Urothelium cell line (cell line): ENCODE measurements around the gene BTBD16.

Source experiments
- DNase-seq: peaks from one replicate; pipeline ENCODE4 v3.0.0; 2011; ENCODE audit warnings: low spot score, mixed read lengths
- FAIRE-seq: peaks from 2 replicates; lab custom pipeline; 2011; peaks lifted over from hg19 to GRCh38; lab: Jason Lieb, UNC

The BTBD16 gene

GRCh38 chr10:122308417-122309141 is 37.5 kb downstream of the BTBD16 start:
- DNase-seq: peak; percentile 32
- FAIRE-seq: no peak

GRCh38 chr10:122310311-122311050 is 39.4 kb downstream of the BTBD16 start:
- no peak for FAIRE-seq
- no peak for DNase-seq

- no peak for DNase-seq
These were observed 39.9 kb downstream of the BTBD16 start for GRCh38 chr10:122311051-122311410.

GRCh38 chr10:122311716-122312115 is 40.6 kb downstream of the BTBD16 start:
- DNase-seq: no peak
- no peak for FAIRE-seq

More at GRCh38 chr10:122311051-122311410, 39.9 kb downstream of the BTBD16 start:
- no peak for FAIRE-seq

- no peak for FAIRE-seq
- DNase-seq: no peak
These were observed 45.3 kb downstream of the BTBD16 start for GRCh38 chr10:122316224-122316884.

GRCh38 chr10:122321960-122322359 is 50.9 kb downstream of the BTBD16 start:
- FAIRE-seq (no peak), DNase-seq (no peak)

GRCh38 chr10:122323189-122323588 is 52.1 kb downstream of the BTBD16 start:
- FAIRE-seq: no peak

GRCh38 chr10:122323941-122324675 is 53.0 kb downstream of the BTBD16 start:
- DNase-seq (no peak), FAIRE-seq (no peak)

More at GRCh38 chr10:122323189-122323588, 52.1 kb downstream of the BTBD16 start:
- DNase-seq: no peak

GRCh38 chr10:122325235-122325634 is 54.1 kb downstream of the BTBD16 start:
- no peak for FAIRE-seq

GRCh38 chr10:122326385-122326784 is 55.3 kb downstream of the BTBD16 start:
- DNase-seq: no peak
- no peak for FAIRE-seq

More at GRCh38 chr10:122325235-122325634, 54.1 kb downstream of the BTBD16 start:
- no peak for DNase-seq

GRCh38 chr10:122326806-122327205 is 55.7 kb downstream of the BTBD16 start:
- FAIRE-seq: no peak
- DNase-seq: no peak

- FAIRE-seq (no peak), DNase-seq (no peak)
These were observed 56.4 kb downstream of the BTBD16 start for GRCh38 chr10:122327237-122328206.

- FAIRE-seq: no peak
These were observed 57.6 kb downstream of the BTBD16 start for GRCh38 chr10:122328676-122329075.

GRCh38 chr10:122329416-122329815 is 58.3 kb downstream of the BTBD16 start:
- FAIRE-seq (no peak), DNase-seq (no peak)

More at GRCh38 chr10:122328676-122329075, 57.6 kb downstream of the BTBD16 start:
- DNase-seq: no peak

- FAIRE-seq (no peak), DNase-seq (no peak)
These were observed 60.0 kb downstream of the BTBD16 start for GRCh38 chr10:122331100-122331499.

GRCh38 chr10:122331615-122332446 is 60.7 kb downstream of the BTBD16 start:
- DNase-seq (peak; percentile 33), FAIRE-seq (no peak)

GRCh38 chr10:122333037-122333436 is 61.9 kb downstream of the BTBD16 start:
- FAIRE-seq: no peak

GRCh38 chr10:122336332-122336731 is 65.2 kb downstream of the BTBD16 start:
- DNase-seq (peak; percentile 12), FAIRE-seq (no peak)

More at GRCh38 chr10:122333037-122333436, 61.9 kb downstream of the BTBD16 start:
- no peak for DNase-seq

GRCh38 chr10:122336961-122337360 is 65.9 kb downstream of the BTBD16 start:
- FAIRE-seq: no peak
- no peak for DNase-seq
